ENCODE data around the gene CACNA1S.

CACNA1S gene

DNA sequence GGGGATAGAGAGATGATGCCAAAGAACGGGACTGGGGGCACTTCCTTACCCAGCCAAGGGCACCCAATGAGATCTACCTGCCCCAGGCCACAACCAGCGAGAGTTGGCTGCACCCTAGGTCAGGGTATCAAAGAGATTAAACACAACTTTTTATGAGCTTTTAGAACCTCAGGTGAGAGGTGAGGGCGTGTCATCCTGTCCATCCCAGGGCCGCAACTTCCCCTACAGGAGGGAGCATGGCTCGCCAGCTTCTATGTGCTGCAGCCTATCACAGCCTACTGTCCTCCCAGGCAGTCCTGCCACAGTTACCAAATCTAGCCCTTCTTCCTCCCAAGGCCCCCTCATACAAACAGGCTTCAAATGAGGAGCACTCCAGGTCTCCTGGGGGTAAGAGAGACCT, 29.2 kb upstream of the CACNA1S start:
- H3K36me3 ChIP-seq = peaks cover 68% of the 10 kb centered on the region
- TF ChIP-seq, protein P1, sequence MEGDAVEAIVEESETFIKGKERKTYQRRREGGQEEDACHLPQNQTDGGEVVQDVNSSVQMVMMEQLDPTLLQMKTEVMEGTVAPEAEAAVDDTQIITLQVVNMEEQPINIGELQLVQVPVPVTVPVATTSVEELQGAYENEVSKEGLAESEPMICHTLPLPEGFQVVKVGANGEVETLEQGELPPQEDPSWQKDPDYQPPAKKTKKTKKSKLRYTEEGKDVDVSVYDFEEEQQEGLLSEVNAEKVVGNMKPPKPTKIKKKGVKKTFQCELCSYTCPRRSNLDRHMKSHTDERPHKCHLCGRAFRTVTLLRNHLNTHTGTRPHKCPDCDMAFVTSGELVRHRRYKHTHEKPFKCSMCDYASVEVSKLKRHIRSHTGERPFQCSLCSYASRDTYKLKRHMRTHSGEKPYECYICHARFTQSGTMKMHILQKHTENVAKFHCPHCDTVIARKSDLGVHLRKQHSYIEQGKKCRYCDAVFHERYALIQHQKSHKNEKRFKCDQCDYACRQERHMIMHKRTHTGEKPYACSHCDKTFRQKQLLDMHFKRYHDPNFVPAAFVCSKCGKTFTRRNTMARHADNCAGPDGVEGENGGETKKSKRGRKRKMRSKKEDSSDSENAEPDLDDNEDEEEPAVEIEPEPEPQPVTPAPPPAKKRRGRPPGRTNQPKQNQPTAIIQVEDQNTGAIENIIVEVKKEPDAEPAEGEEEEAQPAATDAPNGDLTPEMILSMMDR (IDR thresholded peaks at IDR 0.05; ENCODE audit: low read depth, low read length) = no peak
- no peaks in the 10 kb centered on the region for H3K9me3 ChIP-seq
- no peak for DNase-seq
- H3K4me1 ChIP-seq = no peaks in the 10 kb centered on the region; the same call in 1 of the 2 replicates
- H3K27me3 ChIP-seq = no peaks in the 10 kb centered on the region
- H3K4me3 ChIP-seq (ENCODE audit: low read depth, low read length) = no peak overlapping the region

DNA sequence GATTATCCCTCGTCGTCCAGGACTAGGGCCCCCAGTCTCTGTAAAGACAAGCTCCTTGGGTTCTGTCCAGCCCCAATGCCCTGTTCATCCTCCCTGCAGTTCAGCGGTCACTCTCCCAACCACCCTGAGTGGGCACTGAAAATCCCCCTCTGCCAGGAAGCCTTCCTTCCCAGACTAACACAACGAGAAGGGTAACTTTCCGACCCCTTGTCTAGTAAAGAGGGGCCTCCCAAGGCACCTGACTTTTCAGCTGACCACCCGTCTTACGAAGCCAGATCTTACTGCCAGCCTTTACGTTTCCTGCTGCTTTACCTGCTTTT, 28.7 kb upstream of the CACNA1S start:
- no peak overlapping the region for H3K4me3 ChIP-seq (ENCODE audit: low read depth, low read length)
- H3K9me3 ChIP-seq = no peaks in the 10 kb centered on the region
- DNase-seq = no peak
- TF ChIP-seq, protein P1 (IDR thresholded peaks at IDR 0.05; ENCODE audit: low read depth, low read length) = no peak
- H3K27me3 ChIP-seq = no peaks in the 10 kb centered on the region
- H3K4me1 ChIP-seq = no peaks in the 10 kb centered on the region; the same call in 1 of the 2 replicates
- peaks cover 63% of the 10 kb centered on the region for H3K36me3 ChIP-seq

DNA sequence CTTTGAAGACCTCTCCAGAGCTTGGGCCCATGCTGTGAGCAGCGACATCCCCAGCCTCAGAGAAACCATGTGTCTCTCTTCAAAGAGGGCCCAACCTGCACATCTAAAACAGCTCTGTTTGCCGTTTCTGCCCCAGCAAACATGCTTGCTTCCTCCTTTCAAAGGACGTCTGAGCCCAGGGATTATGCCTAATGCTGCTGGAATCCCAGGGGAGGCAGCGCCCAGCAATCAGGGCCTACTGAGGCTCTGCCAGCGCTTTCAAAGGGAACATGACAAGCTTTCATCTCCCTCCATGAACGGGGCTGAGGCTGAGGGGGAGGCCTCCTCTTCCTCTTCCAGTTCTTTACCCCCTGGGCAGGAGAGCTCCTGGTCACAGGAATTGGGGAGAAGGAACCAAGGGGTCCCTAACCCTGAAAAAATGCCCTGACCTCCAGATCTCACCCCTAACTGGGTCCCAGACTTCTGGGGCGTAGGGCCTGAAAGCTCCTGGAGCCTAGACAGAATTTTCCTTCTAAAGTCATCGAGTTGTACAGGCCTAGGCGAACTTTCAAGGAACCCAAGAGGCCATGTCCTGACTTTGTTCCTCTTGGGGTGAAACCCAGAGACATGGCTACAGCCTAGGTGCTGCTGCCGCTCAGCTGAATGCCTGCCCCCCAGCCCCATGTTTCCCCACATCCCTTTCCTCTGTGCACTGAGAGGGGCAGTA, 28.2 kb upstream of the CACNA1S start:
- peaks cover 62% of the 10 kb centered on the region for H3K36me3 ChIP-seq

DNA sequence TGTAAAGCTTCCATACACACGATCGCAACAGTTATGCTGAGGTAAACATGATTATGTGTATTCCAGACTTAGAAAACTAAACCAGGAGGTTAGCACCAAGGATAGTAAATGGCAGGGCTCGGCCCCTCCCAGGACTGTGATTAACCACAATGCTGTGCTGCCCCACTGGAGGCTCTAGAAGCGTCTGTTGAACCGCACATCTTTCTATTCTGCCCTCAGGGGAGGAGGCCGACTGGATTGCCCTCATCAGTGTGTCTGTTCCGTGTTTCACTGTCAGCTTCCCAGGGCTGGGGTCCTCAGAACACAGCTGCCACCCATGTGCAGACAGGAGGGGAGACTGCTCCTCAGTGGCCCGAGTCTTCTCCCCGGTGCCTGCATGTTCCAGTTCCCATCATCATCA, 27.5 kb upstream of the CACNA1S start:
- Histone ChIP-seq H3K27me3 (no peaks in the 10 kb centered on the region), H3K4me1 (no peaks in the 10 kb centered on the region; the same call in 1 of the 2 replicates), H3K36me3 (peaks cover 61% of the 10 kb centered on the region), H3K9me3 (no peaks in the 10 kb centered on the region), H3K4me3 (ENCODE audit: low read depth, low read length) (no peak overlapping the region)
- TF ChIP-seq, protein P1 (IDR thresholded peaks at IDR 0.05; ENCODE audit: low read depth, low read length) = no peak
- DNase-seq = no peak

More for the DNA sequence above, 28.2 kb upstream of the CACNA1S start:
- no peak overlapping the region for H3K4me3 ChIP-seq (ENCODE audit: low read depth, low read length)
- H3K4me1 ChIP-seq = no peaks in the 10 kb centered on the region; the same call in 1 of the 2 replicates
- TF ChIP-seq, protein P1 (IDR thresholded peaks at IDR 0.05; ENCODE audit: low read depth, low read length) = no peak
- H3K27me3 ChIP-seq = no peaks in the 10 kb centered on the region
- no peaks in the 10 kb centered on the region for H3K9me3 ChIP-seq
- DNase-seq = no peak

DNA sequence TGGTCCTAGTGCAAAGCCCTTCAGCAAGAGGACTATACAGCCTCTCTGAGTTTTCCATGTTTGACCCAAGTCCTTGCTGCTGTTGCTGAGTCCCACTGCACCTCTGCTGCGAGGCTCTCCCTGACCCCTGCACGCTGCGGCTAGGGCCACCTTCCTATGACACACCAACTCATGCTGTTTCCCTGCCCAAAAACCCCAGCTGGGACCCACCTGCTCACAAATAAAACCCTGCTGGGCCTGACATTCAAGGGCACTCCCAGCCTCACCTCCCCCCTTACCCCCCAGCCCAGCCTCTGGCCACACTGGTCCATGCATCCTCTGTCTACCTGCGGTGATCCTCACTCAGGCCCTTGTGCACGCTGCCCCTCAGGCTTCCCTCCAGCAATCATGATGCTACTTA, 27.1 kb upstream of the CACNA1S start:
- no peaks in the 10 kb centered on the region; the same call in 1 of the 2 replicates for H3K4me1 ChIP-seq
- H3K9me3 ChIP-seq = no peaks in the 10 kb centered on the region
- no peak for DNase-seq
- TF ChIP-seq, protein P1 (IDR thresholded peaks at IDR 0.05; ENCODE audit: low read depth, low read length) = no peak
- no peak overlapping the region for H3K4me3 ChIP-seq (ENCODE audit: low read depth, low read length)
- H3K36me3 ChIP-seq = peaks cover 59% of the 10 kb centered on the region
- H3K27me3 ChIP-seq = no peaks in the 10 kb centered on the region

DNA sequence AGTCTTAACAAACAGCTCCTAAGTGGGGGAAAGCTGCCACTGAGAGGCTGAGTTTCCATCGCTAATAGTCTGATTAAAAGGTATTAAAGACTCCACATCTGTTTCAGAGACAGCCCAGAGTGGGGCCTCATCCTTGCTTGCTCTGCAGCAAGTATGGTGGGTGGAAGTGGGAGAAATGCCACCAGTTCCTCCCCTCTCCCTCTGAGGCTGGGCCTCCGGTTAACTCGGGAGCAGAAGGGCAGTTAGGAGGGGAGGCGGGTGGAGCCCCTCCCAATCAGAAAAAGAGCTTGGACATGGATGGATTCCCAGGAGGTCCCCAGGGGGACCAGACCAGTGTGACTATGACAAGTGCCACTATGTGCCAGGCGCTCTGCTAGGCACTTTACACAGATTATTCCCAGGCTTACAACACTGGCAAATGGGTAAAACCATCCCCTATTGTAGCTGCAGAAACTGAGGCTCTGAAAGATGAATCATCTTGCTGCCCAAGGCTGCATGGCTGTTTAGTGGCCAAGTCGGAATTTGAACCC, 26.1 kb upstream of the CACNA1S start:
- DNase-seq = no peak
- H3K4me1 ChIP-seq = no peaks in the 10 kb centered on the region; the same call in 1 of the 2 replicates
- TF ChIP-seq, protein P1 (IDR thresholded peaks at IDR 0.05; ENCODE audit: low read depth, low read length) = no peak
- no peaks in the 10 kb centered on the region for H3K9me3 ChIP-seq
- no peak overlapping the region for H3K4me3 ChIP-seq (ENCODE audit: low read depth, low read length)
- H3K27me3 ChIP-seq = no peaks in the 10 kb centered on the region
- H3K36me3 ChIP-seq = peaks cover 50% of the 10 kb centered on the region

Measured in BE2C (cell line).